Loucy (cell line): ENCODE measurements around the gene SPSB1.

Source experiments
- H2AFZ ChIP-seq: fragments of 200-600 bp; sonication (generic); 2 replicates; pipeline ENCODE4 v1.6.0; 2016; ENCODE audit warnings: antibody characterized with exemption, mild to moderate bottlenecking, low read length, moderate library complexity
- H3F3A ChIP-seq: fragments of 200-600 bp; 2 replicates; pipeline ENCODE4 v1.6.0; 2016; ENCODE audit warnings: antibody characterized with exemption, low read depth, mild to moderate bottlenecking
- H3K27me3 ChIP-seq: fragments of 200-600 bp; sonication (generic); 2 replicates; pipeline ENCODE4 v1.6.1; 2014; ENCODE audit warnings: low read length, mild to moderate bottlenecking; ENCODE audit not compliant: insufficient read depth, poor library complexity, severe bottlenecking
- H3K36me3 ChIP-seq: fragments of 200-600 bp; sonication (generic); 2 replicates; pipeline ENCODE4 v1.6.1; 2016; ENCODE audit warnings: low read length; ENCODE audit not compliant: insufficient read depth
- H3K4me1 ChIP-seq: fragments of 200-600 bp; sonication (generic); 2 replicates; pipeline ENCODE4 v1.5.1; 2014; ENCODE audit warnings: low read length, mild to moderate bottlenecking; ENCODE audit not compliant: insufficient read depth, poor library complexity, severe bottlenecking
- H3K4me2 ChIP-seq: fragments of 200-600 bp; sonication (generic); 2 replicates; pipeline ENCODE4 v1.6.0; 2014; ENCODE audit warnings: antibody characterized with exemption, low read length, low read depth, mild to moderate bottlenecking; ENCODE audit not compliant: poor library complexity, severe bottlenecking
- H3K4me3 ChIP-seq: fragments of 200-600 bp; sonication (generic); 2 replicates; pipeline ENCODE4 v1.5.1; 2014; ENCODE audit warnings: low read length, mild to moderate bottlenecking, mixed read lengths; ENCODE audit not compliant: poor library complexity, severe bottlenecking
- H3K79me2 ChIP-seq: fragments of 200-600 bp; sonication (generic); 2 replicates; pipeline ENCODE4 v1.6.1; 2014; ENCODE audit warnings: low read length; ENCODE audit not compliant: insufficient read depth
- H3K9ac ChIP-seq: fragments of 200-600 bp; sonication (generic); 2 replicates; pipeline ENCODE4 v1.6.0; 2014; ENCODE audit warnings: mild to moderate bottlenecking, low read depth, low read length, moderate library complexity; ENCODE audit not compliant: poor library complexity, severe bottlenecking
- H3K9me2 ChIP-seq: fragments of 200-600 bp; sonication (generic); replicated peaks from 2 replicates; pipeline ENCODE4 v1.6.1; 2016; ENCODE audit warnings: low read depth, low read length, mixed read lengths
- H3K9me3 ChIP-seq: fragments of 200-600 bp; sonication (generic); 2 replicates; pipeline ENCODE4 v1.6.1; 2014; ENCODE audit warnings: mild to moderate bottlenecking, antibody characterized with exemption, low read length, low read depth; ENCODE audit not compliant: insufficient read depth
- H4K20me1 ChIP-seq: fragments of 200-600 bp; sonication (generic); 2 replicates; pipeline ENCODE4 v1.6.0; 2014; ENCODE audit warnings: antibody characterized with exemption, low read length, mild to moderate bottlenecking; ENCODE audit not compliant: insufficient read depth, poor library complexity, severe bottlenecking
- CTCF ChIP-seq: fragments of 200-600 bp; sonication (generic); conservative IDR thresholded peaks from 2 replicates; pipeline ENCODE4 v1.5.1; 2014; ENCODE audit warnings: mild to moderate bottlenecking, antibody characterized with exemption, low read length
- EZH2phosphoT487 ChIP-seq: fragments of 200-600 bp; IDR thresholded peaks from 2 replicates; pipeline ENCODE4 v1.6.1; 2018; ENCODE audit warnings: antibody characterized with exemption, mild to moderate bottlenecking, moderate library complexity, borderline replicate concordance

Gene SPSB1

DNA sequence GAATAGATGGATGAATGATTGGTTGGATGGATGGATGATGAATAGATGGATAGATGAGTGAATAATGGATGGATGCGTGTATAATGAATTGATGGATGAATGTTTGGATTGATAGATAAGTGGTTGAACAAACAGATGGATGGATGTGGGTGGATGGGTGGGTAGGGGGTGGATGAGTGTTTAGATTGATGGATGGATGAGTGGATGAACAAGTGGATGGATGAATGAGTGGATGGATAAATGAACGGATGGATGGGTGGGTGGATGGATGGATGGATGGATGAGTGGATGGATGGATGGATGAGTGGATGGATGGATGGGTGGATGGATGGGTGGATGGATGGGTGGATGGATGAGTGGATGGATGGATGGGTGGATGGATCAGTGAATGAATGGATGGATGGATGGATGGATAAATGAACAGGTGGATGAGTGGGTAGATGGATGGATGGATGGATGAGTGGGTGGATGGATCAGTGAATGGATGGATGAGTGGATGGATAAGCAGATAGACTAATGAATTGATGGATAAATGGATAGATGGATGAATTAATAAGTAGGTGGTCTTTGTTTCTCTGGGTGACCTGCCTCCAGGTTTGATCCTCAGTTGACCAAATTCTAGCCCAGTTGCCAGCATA lies 64.3 kb downstream of the SPSB1 start:
- H3F3A ChIP-seq: no peaks in the 10 kb centered on the region
- H3K9ac ChIP-seq: no peak overlapping the region
- peaks cover 96% of the 10 kb centered on the region for H3K79me2 ChIP-seq
- no peaks in the 10 kb centered on the region for H3K9me3 ChIP-seq
- peaks cover 42% of the 10 kb centered on the region; the same call in 1 of the 2 replicates for H3K36me3 ChIP-seq
- no peak overlapping the region for H3K4me2 ChIP-seq
- no peak overlapping the region for H2AFZ ChIP-seq
- H3K27me3 ChIP-seq: no peaks in the 10 kb centered on the region
- H3K9me2 ChIP-seq: no peaks in the 10 kb centered on the region
- peaks cover 45% of the 10 kb centered on the region for H4K20me1 ChIP-seq
- H3K4me1 ChIP-seq: peaks cover 4% of the 10 kb centered on the region
- H3K4me3 ChIP-seq: no peak overlapping the region
- no peak for TF ChIP-seq CTCF
- TF ChIP-seq EZH2phosphoT487: no peak

- H3K4me2 ChIP-seq: no peak overlapping the region
- peaks cover 9% of the 10 kb centered on the region for H3K4me1 ChIP-seq
- peaks cover 50% of the 10 kb centered on the region; the same call in 1 of the 2 replicates for H3K36me3 ChIP-seq
- no peaks in the 10 kb centered on the region for H3K9me3 ChIP-seq
- TF ChIP-seq EZH2phosphoT487: no peak
- TF ChIP-seq CTCF: no peak
- no peaks in the 10 kb centered on the region for H3K27me3 ChIP-seq
- H3K79me2 ChIP-seq: peaks cover 98% of the 10 kb centered on the region
- H3K4me3 ChIP-seq: no peak overlapping the region
- H3K9ac ChIP-seq: no peak overlapping the region
- H4K20me1 ChIP-seq: peaks cover 37% of the 10 kb centered on the region
- no peaks in the 10 kb centered on the region for H3K9me2 ChIP-seq
- H2AFZ ChIP-seq: no peak overlapping the region
- no peaks in the 10 kb centered on the region for H3F3A ChIP-seq
These were observed 65.3 kb downstream of the SPSB1 start for GRCh38 chr1:9357958-9358357.

- H3K79me2 ChIP-seq: peaks cover 98% of the 10 kb centered on the region
- H2AFZ ChIP-seq: no peak overlapping the region
- no peak overlapping the region for H3K4me2 ChIP-seq
These were observed 67.8 kb downstream of the SPSB1 start for GRCh38 chr1:9360371-9361064.

More at GRCh38 chr1:9360371-9361064, 67.8 kb downstream of the SPSB1 start:
- peaks cover 54% of the 10 kb centered on the region; the same call in 1 of the 2 replicates for H3K36me3 ChIP-seq
- peaks cover 9% of the 10 kb centered on the region for H3K4me1 ChIP-seq
- H3K4me3 ChIP-seq: no peak overlapping the region
- H3K27me3 ChIP-seq: no peaks in the 10 kb centered on the region
- no peak overlapping the region for H3K9ac ChIP-seq
- no peaks in the 10 kb centered on the region for H3F3A ChIP-seq
- no peaks in the 10 kb centered on the region for H3K9me3 ChIP-seq
- peaks cover 37% of the 10 kb centered on the region for H4K20me1 ChIP-seq
- H3K9me2 ChIP-seq: no peaks in the 10 kb centered on the region
- no peak for TF ChIP-seq CTCF
- TF ChIP-seq EZH2phosphoT487: no peak
